ENCODE data around the gene MRNIP.

The MRNIP gene

DNA sequence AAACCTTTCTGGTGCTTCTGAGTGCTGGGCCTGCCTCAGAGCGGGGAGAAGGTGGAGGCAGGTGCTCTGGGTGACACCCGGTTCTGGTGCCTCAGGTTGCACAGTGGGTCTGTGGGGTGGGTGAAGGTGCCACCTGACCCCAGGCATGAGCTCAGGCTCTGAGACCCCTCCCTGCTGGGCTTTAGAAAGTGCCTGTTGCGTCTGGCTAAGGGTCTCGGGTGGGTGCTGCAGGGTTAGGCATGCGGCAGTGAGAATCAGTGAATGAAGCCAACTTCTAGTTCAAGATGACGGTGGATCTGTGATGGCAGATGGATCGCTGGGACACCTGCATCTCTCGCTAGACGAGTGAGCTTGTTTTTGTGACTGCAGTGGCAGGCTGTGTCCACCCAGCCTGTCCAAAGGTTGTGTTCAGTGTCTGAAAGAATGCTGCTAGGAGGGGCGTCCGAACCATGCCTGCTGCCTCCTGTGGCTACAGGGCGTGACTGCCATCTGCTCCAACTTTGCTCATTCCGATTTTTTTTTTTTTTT is 32.9 kb downstream of the MRNIP start:
- Histone ChIP-seq H3K27ac (ENCODE audit: low read depth, low read length) (no peak overlapping the region), H3K9ac (ENCODE audit: low read depth, low read length) (no peak overlapping the region), H3K36me3 (ENCODE audit: control insufficient read depth, insufficient read depth, low read length) (peaks cover 73% of the 10 kb centered on the region)

DNA sequence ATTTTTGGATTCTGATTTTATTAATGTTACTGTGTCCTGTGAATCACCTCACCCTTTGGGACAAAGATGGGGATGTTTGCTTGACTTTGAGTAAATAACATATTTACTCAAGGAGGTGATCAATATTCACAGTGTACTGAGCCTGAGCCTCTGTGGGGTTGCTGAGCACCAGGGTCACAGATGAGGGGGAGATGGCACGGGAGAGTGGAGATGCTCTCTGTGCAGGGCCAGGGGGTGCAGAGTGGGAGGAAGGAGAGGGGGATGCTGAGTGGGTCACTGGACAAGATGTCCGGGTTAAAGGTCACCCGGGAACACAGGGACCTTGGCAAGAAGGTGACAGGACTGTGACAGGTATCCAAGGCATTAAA is 33.9 kb downstream of the MRNIP start:
- Histone ChIP-seq H3K9me3 (ENCODE audit: control insufficient read depth, insufficient read depth, low read length) (no peaks in the 10 kb centered on the region), H3K36me3 (ENCODE audit: control insufficient read depth, insufficient read depth, low read length) (peaks cover 64% of the 10 kb centered on the region), H3K27ac (ENCODE audit: low read depth, low read length) (no peak overlapping the region), H3K27me3 (ENCODE audit: control insufficient read depth, insufficient read depth, low read length) (no peaks in the 10 kb centered on the region), H3K9ac (ENCODE audit: low read depth, low read length) (no peak overlapping the region), H3K4me3 (ENCODE audit: low read depth, low read length) (no peak overlapping the region), H3K4me1 (ENCODE audit: control insufficient read depth, insufficient read depth, low read length) (peaks cover 36% of the 10 kb centered on the region)

More for the DNA sequence above, 32.9 kb downstream of the MRNIP start:
- Histone ChIP-seq H3K27me3 (ENCODE audit: control insufficient read depth, insufficient read depth, low read length) (no peaks in the 10 kb centered on the region), H3K9me3 (ENCODE audit: control insufficient read depth, insufficient read depth, low read length) (no peaks in the 10 kb centered on the region), H3K4me3 (ENCODE audit: low read depth, low read length) (no peak overlapping the region), H3K4me1 (ENCODE audit: control insufficient read depth, insufficient read depth, low read length) (peaks cover 29% of the 10 kb centered on the region)

DNA sequence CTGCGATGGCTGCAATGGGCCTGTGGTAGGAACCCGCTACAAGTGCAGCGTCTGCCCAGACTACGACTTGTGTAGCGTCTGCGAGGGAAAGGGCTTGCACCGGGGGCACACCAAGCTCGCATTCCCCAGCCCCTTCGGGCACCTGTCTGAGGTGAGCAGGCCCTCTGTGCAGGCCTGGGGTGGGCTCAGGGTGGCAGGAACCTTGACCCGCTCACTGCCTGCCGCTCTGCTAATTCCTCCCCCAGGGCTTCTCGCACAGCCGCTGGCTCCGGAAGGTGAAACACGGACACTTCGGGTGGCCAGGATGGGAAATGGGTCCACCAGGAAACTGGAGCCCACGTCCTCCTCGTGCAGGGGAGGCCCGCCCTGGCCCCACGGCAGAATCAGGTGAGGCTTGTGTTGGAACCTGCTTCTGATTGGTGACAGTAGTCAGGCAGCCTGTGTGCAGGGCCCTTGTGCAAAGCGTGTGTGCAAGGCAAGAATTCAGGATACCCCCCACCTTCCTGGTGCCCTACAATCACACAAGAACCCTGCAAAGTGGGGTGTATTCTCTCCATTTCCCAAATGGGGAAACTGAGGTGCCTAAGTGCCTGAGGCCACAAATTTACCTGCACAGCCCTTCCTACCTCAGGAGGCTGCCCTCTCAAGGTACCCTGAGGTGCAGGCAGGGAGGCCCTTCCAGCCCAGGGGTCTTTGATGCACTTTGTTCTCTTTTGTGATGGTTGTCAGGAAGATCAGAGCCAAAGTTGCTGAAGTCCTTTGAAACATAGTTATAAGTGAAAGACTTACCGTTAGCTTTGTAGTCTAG is 34.5 kb downstream of the MRNIP start:
- no peaks in the 10 kb centered on the region for H3K9me3 ChIP-seq (ENCODE audit: control insufficient read depth, insufficient read depth, low read length)
- no peak overlapping the region for H3K27ac ChIP-seq (ENCODE audit: low read depth, low read length)
- H3K9ac ChIP-seq (ENCODE audit: low read depth, low read length), result no peak overlapping the region
- H3K4me1 ChIP-seq (ENCODE audit: control insufficient read depth, insufficient read depth, low read length), result peaks cover 35% of the 10 kb centered on the region
- H3K36me3 ChIP-seq (ENCODE audit: control insufficient read depth, insufficient read depth, low read length), result peaks cover 58% of the 10 kb centered on the region
- H3K27me3 ChIP-seq (ENCODE audit: control insufficient read depth, insufficient read depth, low read length), result no peaks in the 10 kb centered on the region
- H3K4me3 ChIP-seq (ENCODE audit: low read depth, low read length), result no peak overlapping the region

DNA sequence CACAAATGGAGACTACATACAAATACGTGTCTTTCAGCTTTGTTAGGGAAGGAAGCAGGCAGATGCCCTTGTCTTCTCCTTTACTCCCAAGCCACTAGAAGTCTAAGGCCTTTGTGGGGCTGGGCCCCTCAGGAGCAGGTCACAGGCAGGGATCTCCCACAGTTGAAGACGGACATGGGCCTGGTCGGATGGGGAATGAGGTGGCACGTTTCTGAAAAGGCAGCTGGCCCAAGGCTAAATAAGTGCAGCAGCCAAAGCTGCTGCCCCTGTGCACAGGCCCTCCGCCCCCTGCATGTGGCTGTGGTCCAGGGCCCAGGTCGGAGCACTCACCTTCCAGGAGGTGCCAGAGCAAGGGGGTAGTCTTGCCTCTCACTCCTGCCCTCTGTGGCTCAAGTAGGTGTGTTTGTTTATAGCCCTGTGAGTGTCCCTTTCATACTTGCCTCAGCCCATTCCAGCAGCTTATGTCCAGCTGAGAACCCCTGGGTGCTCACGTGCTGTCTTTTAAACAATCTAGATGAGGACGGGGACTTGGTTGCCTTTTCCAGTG is 36.1 kb downstream of the MRNIP start:
- Histone ChIP-seq H3K4me1 (ENCODE audit: control insufficient read depth, insufficient read depth, low read length) (peaks cover 35% of the 10 kb centered on the region), H3K9me3 (ENCODE audit: control insufficient read depth, insufficient read depth, low read length) (no peaks in the 10 kb centered on the region), H3K4me3 (ENCODE audit: low read depth, low read length) (peak overlapping the region; percentile 91), H3K36me3 (ENCODE audit: control insufficient read depth, insufficient read depth, low read length) (peaks cover 44% of the 10 kb centered on the region), H3K9ac (ENCODE audit: low read depth, low read length) (no peak overlapping the region), H3K27me3 (ENCODE audit: control insufficient read depth, insufficient read depth, low read length) (no peaks in the 10 kb centered on the region; the same call in 1 of the 2 replicates), H3K27ac (ENCODE audit: low read depth, low read length) (no peak overlapping the region)

DNA sequence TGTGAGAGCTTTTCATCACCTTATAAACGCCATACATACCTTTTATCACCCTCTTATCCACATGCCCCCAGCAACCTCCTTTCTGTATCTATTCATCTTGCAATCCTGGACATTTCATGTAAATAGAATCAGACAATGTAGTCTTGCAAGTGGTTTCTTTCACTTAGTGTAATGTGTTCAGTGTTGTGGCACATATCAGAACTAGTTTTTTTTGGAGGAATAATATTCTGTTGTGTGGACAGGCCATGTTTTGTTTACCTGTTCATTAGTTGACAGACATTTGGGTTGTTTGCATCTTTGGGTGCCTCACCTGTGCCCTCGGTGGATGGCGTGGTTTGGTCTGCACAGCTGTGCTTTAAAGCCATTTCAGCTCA is 36.6 kb downstream of the MRNIP start:
- Histone ChIP-seq H3K9ac (ENCODE audit: low read depth, low read length) (no peak overlapping the region), H3K27me3 (ENCODE audit: control insufficient read depth, insufficient read depth, low read length) (no peaks in the 10 kb centered on the region; the same call in 1 of the 2 replicates), H3K4me3 (ENCODE audit: low read depth, low read length) (peak overlapping the region; percentile 91), H3K9me3 (ENCODE audit: control insufficient read depth, insufficient read depth, low read length) (no peaks in the 10 kb centered on the region), H3K27ac (ENCODE audit: low read depth, low read length) (no peak overlapping the region), H3K4me1 (ENCODE audit: control insufficient read depth, insufficient read depth, low read length) (peaks cover 35% of the 10 kb centered on the region), H3K36me3 (ENCODE audit: control insufficient read depth, insufficient read depth, low read length) (peaks cover 43% of the 10 kb centered on the region)

DNA sequence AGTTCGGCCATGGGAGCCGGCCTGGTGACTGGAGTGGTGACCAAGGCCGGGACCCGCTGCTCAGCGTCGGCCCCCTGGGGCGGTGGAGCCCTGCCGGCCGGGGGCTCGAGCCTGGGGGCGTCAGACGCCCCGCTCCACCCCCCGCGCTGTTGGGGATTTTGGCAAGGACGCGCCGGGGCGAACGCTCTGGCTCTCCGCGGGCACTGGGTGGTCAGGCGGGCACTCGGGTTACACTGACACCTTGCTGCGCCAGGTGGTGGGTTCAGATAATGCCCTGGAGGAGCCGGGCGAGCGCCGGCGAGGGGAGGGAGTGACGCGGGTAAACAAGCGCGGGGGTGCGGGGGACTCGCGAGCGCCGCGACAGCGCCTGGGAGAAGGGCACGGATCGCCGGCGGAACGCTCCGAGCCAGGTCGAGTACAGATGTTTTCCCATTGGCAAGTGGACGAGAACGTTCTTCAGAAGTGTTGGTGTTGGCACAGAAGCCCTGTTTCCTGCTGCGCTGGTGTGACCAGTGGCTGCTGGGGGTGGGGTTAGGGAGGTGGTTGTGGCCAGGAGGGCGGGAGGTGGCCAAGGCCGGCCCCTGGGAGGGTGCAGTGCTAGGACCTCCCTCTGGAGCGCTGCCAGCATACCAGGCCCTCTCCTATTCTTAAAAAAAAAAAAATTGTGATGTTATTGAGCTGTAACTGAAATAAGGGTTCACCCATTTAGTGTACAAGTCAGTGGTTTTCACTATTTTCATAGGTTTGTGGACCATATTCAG is 37.1 kb downstream of the MRNIP start:
- H3K4me3 ChIP-seq (ENCODE audit: low read depth, low read length), result peak overlapping the region; percentile 91
- H3K9ac ChIP-seq (ENCODE audit: low read depth, low read length), result peak overlapping the region; percentile 79
- H3K9me3 ChIP-seq (ENCODE audit: control insufficient read depth, insufficient read depth, low read length), result no peaks in the 10 kb centered on the region
- H3K27me3 ChIP-seq (ENCODE audit: control insufficient read depth, insufficient read depth, low read length), result no peaks in the 10 kb centered on the region; the same call in 1 of the 2 replicates
- H3K36me3 ChIP-seq (ENCODE audit: control insufficient read depth, insufficient read depth, low read length), result peaks cover 39% of the 10 kb centered on the region
- peaks cover 35% of the 10 kb centered on the region for H3K4me1 ChIP-seq (ENCODE audit: control insufficient read depth, insufficient read depth, low read length)
- H3K27ac ChIP-seq (ENCODE audit: low read depth, low read length), result peak overlapping the region; percentile 94

DNA sequence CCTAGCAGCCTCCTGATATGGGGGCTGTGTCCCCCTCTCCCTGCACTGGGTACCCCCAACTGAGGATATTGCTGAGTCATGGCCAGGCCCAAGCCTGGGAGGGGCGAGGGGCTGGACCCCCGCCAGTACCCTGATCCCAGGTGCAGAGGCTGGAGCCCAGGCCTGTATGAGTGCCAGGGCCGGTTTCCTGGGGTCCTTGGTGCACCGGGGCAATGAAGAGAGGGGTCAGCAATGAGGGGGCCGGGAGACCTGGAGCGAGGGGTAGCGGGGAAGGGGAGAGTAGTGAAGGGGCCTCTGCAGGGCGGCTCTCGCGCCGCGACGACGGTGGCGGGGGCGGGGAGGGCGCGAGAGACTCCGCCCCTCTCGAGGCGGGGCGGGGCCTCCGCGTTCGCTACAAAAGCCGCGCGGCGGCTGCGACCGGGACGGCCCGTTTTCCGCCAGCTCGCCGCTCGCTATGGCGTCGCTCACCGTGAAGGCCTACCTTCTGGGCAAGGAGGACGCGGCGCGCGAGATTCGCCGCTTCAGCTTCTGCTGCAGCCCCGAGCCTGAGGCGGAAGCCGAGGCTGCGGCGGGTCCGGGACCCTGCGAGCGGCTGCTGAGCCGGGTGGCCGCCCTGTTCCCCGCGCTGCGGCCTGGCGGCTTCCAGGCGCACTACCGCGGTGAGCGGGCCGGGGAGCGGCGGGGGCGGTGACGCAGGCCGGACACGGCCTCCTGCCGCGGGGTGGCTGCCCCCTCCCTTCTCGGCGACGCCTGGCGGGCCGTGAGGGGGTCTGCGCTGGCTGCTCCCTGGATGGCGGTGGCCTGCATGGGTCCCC is 37.9 kb downstream of the MRNIP start, which contains the start of gene SQSTM1:
SQSTM1 (plus strand) TSS at position 423 of the 815 bp plus-strand sequence; CDS start at position 455, 32 bp downstream.
- Histone ChIP-seq H3K36me3 (ENCODE audit: control insufficient read depth, insufficient read depth, low read length) (peaks cover 32% of the 10 kb centered on the region), H3K27me3 (ENCODE audit: control insufficient read depth, insufficient read depth, low read length) (peaks cover 2% of the 10 kb centered on the region; the same call in 1 of the 2 replicates), H3K4me3 (ENCODE audit: low read depth, low read length) (peak within 1 kb of the TSS; percentile 91), H3K4me1 (ENCODE audit: control insufficient read depth, insufficient read depth, low read length) (peaks cover 35% of the 10 kb centered on the region), H3K9me3 (ENCODE audit: control insufficient read depth, insufficient read depth, low read length) (no peaks in the 10 kb centered on the region), H3K9ac (ENCODE audit: low read depth, low read length) (peak within 1 kb of the TSS; percentile 79), H3K27ac (ENCODE audit: low read depth, low read length) (peak within 1 kb of the TSS; percentile 94)

DNA sequence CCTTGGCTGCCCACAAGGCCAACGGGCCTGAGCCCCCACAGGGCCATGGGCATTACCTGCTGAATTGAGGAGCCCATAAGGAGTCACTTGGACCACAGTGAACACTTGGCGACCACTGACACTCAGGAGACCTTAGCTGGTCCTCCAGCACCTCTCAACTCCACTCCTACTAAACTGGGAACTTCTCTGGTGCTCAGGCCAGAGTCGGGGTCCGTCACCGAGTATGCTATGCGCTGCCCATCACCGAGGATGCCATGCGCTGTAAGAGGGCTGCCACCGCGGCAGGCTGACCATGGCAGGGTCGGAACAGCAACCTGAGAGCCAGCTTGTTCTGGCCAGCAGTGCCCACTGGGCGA is 38.5 kb downstream of the MRNIP start:
- peaks cover 26% of the 10 kb centered on the region for H3K36me3 ChIP-seq (ENCODE audit: control insufficient read depth, insufficient read depth, low read length)
- H3K4me3 ChIP-seq (ENCODE audit: low read depth, low read length), result no peak overlapping the region
- peak overlapping the region; percentile 62; the same call in 1 of the 2 replicates for H3K9ac ChIP-seq (ENCODE audit: low read depth, low read length)
- peaks cover 2% of the 10 kb centered on the region; the same call in 1 of the 2 replicates for H3K27me3 ChIP-seq (ENCODE audit: control insufficient read depth, insufficient read depth, low read length)
- no peaks in the 10 kb centered on the region for H3K9me3 ChIP-seq (ENCODE audit: control insufficient read depth, insufficient read depth, low read length)
- peak overlapping the region; percentile 94 for H3K27ac ChIP-seq (ENCODE audit: low read depth, low read length)
- peaks cover 35% of the 10 kb centered on the region for H3K4me1 ChIP-seq (ENCODE audit: control insufficient read depth, insufficient read depth, low read length)

DNA sequence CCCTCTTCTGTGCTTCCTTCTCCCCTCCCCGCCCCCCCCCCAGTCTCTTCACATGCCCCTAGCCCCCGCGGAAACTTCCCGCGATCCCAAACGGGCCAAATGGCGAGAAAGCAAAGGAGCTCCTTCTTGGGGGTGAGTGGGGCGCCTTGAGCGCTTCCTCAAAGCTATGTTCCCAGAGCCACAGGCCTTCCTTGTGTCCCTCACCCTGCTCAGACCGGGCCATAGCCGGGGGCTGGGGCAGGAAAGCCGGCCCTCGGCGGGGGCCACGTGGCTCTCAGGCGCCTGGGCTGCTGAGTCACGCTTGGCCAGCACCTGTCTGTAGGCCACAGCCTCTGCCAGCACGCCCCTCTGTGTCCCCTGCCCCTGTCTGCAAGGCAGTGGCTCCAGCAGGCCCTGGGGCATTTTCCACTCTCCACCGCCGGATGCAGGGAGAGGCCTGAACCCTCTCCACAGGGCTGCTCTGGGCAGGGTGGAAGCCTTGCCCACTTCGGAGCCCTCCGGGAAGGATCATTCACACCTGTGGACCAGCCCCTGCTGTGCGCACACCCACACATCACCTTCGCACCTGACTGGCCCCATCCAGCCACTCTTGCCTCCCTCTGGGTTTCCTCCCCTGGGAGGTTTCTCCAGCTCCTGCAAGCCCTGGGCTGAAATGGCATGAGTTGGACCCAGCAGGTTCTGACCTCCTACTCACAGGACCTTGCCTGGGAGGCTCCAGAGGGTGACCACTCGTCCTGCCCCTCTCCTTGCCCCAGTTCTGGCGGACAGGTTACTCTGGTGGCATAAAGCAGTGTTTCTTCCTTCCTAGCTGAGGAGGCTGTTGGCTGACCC is 39.1 kb downstream of the MRNIP start:
- peak overlapping the region; percentile 18; the same call in 1 of the 2 replicates for H3K4me3 ChIP-seq (ENCODE audit: low read depth, low read length)

More for the DNA sequence above, 39.1 kb downstream of the MRNIP start:
- peak overlapping the region; percentile 94 for H3K27ac ChIP-seq (ENCODE audit: low read depth, low read length)
- H3K27me3 ChIP-seq (ENCODE audit: control insufficient read depth, insufficient read depth, low read length), result peaks cover 2% of the 10 kb centered on the region; the same call in 1 of the 2 replicates
- peaks cover 35% of the 10 kb centered on the region for H3K4me1 ChIP-seq (ENCODE audit: control insufficient read depth, insufficient read depth, low read length)
- peaks cover 20% of the 10 kb centered on the region for H3K36me3 ChIP-seq (ENCODE audit: control insufficient read depth, insufficient read depth, low read length)
- no peaks in the 10 kb centered on the region for H3K9me3 ChIP-seq (ENCODE audit: control insufficient read depth, insufficient read depth, low read length)
- peak overlapping the region; percentile 62 for H3K9ac ChIP-seq (ENCODE audit: low read depth, low read length)
